ENCODE results near the gene TMEM158. TPM values are rescaled to one million over a fixed set of nuclear protein-coding genes. Genes with fewer than 3 reads are reported as not detected.

TMEM158 gene
- total RNA-seq, 4 donors from 2014 or later = 0.49 to 1.3 (median 0.51) TPM; not detected in 1

DNA sequence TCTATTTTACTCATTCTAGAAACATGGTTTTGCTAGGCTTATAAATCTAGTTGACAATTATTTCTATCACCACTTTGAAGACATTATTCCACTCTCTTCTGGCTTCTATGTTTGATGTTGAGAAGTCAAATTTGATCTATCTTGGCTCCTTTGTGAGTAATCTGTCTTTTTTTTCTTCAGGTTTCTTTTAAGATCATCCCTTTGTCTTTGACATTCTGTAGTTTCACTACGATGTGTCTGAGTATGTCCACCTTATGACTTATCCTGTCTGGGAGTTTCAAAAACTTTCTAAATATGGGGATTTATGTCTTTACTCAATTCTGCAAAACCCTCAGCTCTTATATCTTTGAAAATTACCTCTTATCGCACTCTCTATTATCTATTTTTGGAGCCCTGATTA, 41.0 kb upstream of the TMEM158 start:
- TF ChIP-seq, protein P1, sequence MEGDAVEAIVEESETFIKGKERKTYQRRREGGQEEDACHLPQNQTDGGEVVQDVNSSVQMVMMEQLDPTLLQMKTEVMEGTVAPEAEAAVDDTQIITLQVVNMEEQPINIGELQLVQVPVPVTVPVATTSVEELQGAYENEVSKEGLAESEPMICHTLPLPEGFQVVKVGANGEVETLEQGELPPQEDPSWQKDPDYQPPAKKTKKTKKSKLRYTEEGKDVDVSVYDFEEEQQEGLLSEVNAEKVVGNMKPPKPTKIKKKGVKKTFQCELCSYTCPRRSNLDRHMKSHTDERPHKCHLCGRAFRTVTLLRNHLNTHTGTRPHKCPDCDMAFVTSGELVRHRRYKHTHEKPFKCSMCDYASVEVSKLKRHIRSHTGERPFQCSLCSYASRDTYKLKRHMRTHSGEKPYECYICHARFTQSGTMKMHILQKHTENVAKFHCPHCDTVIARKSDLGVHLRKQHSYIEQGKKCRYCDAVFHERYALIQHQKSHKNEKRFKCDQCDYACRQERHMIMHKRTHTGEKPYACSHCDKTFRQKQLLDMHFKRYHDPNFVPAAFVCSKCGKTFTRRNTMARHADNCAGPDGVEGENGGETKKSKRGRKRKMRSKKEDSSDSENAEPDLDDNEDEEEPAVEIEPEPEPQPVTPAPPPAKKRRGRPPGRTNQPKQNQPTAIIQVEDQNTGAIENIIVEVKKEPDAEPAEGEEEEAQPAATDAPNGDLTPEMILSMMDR (IDR thresholded peaks at IDR 0.05; ENCODE audit: low read depth) = no peak

DNA sequence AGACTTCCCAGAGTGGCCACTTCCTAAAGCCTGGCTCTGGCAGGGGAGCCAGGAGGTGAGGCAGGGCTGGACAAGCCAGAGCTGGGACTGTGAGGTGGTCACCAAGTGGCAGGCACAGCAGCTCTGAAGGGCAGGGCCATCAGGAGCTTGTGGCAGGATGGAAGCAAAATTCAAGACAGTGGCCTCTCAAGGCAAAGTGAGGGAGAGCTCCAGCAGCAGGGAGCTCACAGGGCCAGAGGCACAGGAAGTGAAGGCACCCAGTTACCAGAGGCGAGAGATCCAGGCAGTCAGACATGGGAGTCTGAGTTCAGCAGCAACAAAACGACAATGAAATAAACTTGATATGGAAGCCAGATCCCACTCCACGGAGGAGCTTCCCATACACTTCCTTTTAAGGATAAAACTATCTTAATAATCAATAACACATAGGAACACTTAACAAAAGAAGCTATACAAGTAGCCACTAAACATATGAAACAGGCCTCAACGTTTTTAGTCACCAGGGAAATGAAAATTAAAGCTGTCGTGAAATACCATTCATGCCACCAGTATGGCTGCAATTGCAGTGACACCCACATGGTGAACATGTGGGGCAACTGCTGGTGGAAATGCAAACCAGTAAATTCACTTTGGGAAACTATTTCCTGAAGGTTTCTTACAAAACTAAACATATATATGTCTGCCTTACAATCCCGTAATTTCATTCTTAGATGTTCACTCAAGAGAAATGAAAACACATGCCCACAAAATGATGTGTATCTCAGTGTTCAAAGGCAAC, 35.4 kb upstream of the TMEM158 start:
- TF ChIP-seq, protein P1 (IDR thresholded peaks at IDR 0.05; ENCODE audit: low read depth) = no peak

DNA sequence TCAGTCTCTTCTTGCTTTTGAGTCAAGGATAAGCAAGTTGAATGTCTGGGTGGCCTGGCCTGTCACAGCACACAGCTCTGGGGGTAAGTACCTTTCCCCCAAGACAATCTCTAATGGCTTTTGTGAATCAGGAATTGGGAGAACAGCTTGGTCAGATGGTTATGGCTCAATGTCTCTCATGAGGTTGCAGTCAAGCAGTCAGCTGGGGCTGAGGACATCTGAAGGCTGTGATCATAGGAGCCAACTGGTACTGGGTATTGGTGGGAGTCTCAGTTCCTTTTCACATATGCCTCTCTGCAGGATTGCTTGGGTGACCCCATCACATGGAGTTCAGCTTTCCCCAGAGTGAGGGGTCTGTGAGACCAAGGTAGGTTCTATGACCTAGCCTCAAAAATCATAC, 33.0 kb upstream of the TMEM158 start:
- TF ChIP-seq, protein P1 (IDR thresholded peaks at IDR 0.05; ENCODE audit: low read depth) = no peak

DNA sequence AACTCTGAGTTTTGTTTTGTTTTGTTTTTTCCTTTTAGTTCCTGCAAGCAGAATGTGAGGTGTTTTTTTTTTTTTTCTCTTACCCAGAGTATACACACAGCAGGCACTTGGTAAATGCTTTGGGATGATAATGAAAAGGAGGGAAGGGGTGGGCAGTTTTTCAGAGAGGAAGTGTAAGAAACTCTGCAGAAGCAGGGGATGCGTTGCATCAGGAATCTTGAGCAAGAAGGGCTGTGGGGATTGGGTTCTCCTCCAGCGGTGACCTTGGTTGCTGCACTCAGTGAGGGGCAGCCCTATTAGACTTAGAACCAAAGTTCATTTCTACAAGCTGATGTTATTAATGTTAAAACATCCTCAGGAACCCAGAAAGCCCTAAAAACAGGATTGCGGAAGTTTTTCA, 32.2 kb upstream of the TMEM158 start:
- TF ChIP-seq, protein P1 (IDR thresholded peaks at IDR 0.05; ENCODE audit: low read depth) = no peak

DNA sequence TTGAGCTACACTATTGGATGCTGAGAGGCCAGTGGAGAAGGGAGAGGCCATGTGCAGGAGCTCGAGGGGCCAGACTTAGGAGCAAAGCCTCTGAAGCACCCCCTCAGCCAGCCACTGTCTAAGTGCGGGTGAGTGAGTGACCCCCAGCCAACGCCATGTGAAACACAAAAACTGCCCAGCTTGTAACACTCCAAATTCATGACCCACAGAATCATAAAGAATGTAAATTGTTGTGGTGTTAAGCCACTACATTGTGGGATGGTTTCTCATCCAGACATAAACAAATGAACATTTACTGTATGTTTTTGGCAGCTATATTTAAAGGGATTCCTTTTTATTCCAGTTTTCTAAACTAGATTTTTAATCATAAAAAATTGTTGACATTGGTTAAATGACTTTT, 27.2 kb upstream of the TMEM158 start:
- TF ChIP-seq, protein P1 (IDR thresholded peaks at IDR 0.05; ENCODE audit: low read depth) = no peak

DNA sequence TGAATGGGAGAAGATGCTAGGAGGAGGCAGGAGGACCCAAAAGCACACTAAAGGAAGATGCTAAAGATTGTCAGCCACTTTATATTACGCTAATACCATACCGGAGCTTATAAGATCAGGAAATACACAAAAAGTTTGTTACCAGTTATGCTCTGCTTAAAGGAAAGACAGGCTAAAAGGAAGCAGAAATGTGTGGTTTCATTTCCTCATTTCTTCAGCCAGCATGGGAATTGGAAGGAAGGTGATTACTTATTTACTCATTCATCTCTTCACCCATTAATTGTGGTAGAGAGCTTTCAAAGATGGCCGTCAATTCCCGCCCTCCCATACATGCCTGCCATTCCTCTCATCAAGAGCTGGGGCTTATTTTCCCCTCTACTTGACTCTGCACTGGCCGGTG, 26.7 kb upstream of the TMEM158 start:
- TF ChIP-seq, protein P1 (IDR thresholded peaks at IDR 0.05; ENCODE audit: low read depth) = no peak

DNA sequence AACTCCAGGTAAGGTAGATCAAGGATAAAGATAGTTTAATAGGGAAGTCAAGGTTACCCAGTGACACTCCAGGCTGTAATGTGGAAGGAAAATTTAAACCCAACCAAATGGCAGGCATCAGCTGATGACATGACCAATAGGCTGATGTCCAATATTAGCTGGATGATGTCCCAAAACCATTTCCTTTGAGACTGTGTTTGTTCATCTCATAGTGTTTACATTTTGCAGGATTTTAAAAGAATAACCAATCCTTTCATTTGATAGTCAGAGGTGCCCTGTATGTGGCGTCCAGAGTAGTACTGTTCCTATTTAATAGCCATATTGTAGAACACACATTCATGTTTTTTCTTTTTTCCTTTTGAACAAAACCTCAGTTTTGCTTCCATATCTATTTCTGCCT, 23.3 kb upstream of the TMEM158 start:
- TF ChIP-seq, protein P1 (IDR thresholded peaks at IDR 0.05; ENCODE audit: low read depth) = no peak

Data from subcutaneous adipose tissue (tissue), 4 donors.